ENCODE measurements around the gene DUSP16. TPM values are rescaled to one million over a fixed set of nuclear protein-coding genes. Genes with fewer than 3 reads are reported as not detected.
"Not testable (repeated sequence)": the region's sequence is repeated elsewhere in the genome, so short reads cannot be mapped to it uniquely, and the experiment has no call there.

Gene DUSP16
- total RNA-seq: 9.6 and 13.1 TPM in 2 replicates

GRCh38 chr12:12562585-12563261 lies at the start of gene DUSP16:
Gene DUSP16 (minus strand): TSS chr12:12562863. CDS start chr12:12521098, 41,765 bp downstream.
- peak; percentile 76 for DNase-seq (ENCODE audit: low read depth, low spot score)

GRCh38 chr12:12612358-12612757 lies 49.7 kb upstream of the DUSP16 start:
- DNase-seq (ENCODE audit: low read depth, low spot score): peak; percentile 4

GRCh38 chr12:12611512-12612306 lies 49.0 kb upstream of the DUSP16 start, which contains the start of gene CREBL2:
Gene CREBL2 (plus strand): TSS chr12:12611876. CDS start chr12:12612173, 297 bp downstream.
- peak; percentile 86 for DNase-seq (ENCODE audit: low read depth, low spot score)

- no peak for DNase-seq (ENCODE audit: low read depth, low spot score)
Observed at GRCh38 chr12:12610711-12611110, 48.0 kb upstream of the DUSP16 start.

- no peak for DNase-seq (ENCODE audit: low read depth, low spot score)
Observed at GRCh38 chr12:12609692-12610091, 47.0 kb upstream of the DUSP16 start.

GRCh38 chr12:12608557-12608957 lies 45.9 kb upstream of the DUSP16 start:
- no peak for DNase-seq (ENCODE audit: low read depth, low spot score)

- no peak for DNase-seq (ENCODE audit: low read depth, low spot score)
Observed at GRCh38 chr12:12606781-12607589, 44.3 kb upstream of the DUSP16 start.

GRCh38 chr12:12604740-12605139 lies 42.1 kb upstream of the DUSP16 start:
- DNase-seq (ENCODE audit: low read depth, low spot score): no peak

- DNase-seq (ENCODE audit: low read depth, low spot score): no peak
Observed at GRCh38 chr12:12600659-12601058, 38.0 kb upstream of the DUSP16 start.

- no peak for DNase-seq (ENCODE audit: low read depth, low spot score)
Observed at GRCh38 chr12:12599750-12600643, 37.3 kb upstream of the DUSP16 start.

- no peak for DNase-seq (ENCODE audit: low read depth, low spot score)
Observed at GRCh38 chr12:12598864-12599263, 36.2 kb upstream of the DUSP16 start.

GRCh38 chr12:12596598-12596997 lies 33.9 kb upstream of the DUSP16 start:
- DNase-seq (ENCODE audit: low read depth, low spot score): not testable (repeated sequence)

- not testable (repeated sequence) for DNase-seq (ENCODE audit: low read depth, low spot score)
Observed at GRCh38 chr12:12595929-12596328, 33.3 kb upstream of the DUSP16 start.

GRCh38 chr12:12592930-12593329 lies 30.3 kb upstream of the DUSP16 start:
- no peak for DNase-seq (ENCODE audit: low read depth, low spot score)

- DNase-seq (ENCODE audit: low read depth, low spot score): no peak
Observed at GRCh38 chr12:12590961-12591360, 28.3 kb upstream of the DUSP16 start.

GRCh38 chr12:12588436-12588835 lies 25.8 kb upstream of the DUSP16 start:
- not testable (repeated sequence) for DNase-seq (ENCODE audit: low read depth, low spot score)

- no peak for DNase-seq (ENCODE audit: low read depth, low spot score)
Observed at GRCh38 chr12:12587878-12588277, 25.2 kb upstream of the DUSP16 start.

GRCh38 chr12:12586879-12587675 lies 24.4 kb upstream of the DUSP16 start:
- DNase-seq (ENCODE audit: low read depth, low spot score): no peak

- no peak for DNase-seq (ENCODE audit: low read depth, low spot score)
Observed at GRCh38 chr12:12585115-12585863, 22.6 kb upstream of the DUSP16 start.

All from pulmonary artery endothelial cell (primary cell).